Activated CD4-positive, alpha-beta T cell treated with anti-CD3 and anti-CD28 coated beads, Interleukin-2, amount 50 U/mL, for 48 hours (primary cell): ENCODE results near the gene POPDC3.
"Not testable (repeated sequence)": the region's sequence is repeated elsewhere in the genome, so short reads cannot be mapped to it uniquely, and the experiment has no call there.

Experiments
- DNase-seq, 2 experiments: peaks; one replicate each; pipeline ENCODE4 v3.0.0-alpha.2; 2020

The POPDC3 gene

GRCh38 chr6:105194106-105194505, 14.3 kb upstream of the POPDC3 start:
- no peak for DNase-seq

- DNase-seq = no peak
These were observed 13.8 kb upstream of the POPDC3 start for GRCh38 chr6:105193647-105194046.

- no peak for DNase-seq
These were observed 13.1 kb upstream of the POPDC3 start for GRCh38 chr6:105192707-105193465.

DNA sequence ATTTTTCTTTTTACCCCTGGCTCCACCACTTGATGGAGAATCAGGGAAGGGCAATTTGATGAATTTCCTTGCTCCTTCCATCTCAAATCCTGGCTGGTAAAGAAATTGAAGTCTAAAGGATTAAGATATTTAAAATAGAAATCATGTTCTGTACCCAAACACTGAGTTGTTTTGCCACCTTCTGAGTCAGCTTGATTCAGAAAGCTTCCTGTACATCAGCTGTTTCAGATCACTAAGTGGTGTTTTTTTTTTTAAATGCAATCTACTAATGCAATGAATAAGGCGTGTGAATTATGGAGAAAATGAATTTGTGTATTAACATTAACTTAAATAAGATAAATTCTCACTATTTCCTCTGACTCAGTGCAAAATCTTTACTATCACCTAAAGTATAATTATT, 11.5 kb upstream of the POPDC3 start:
- no peak for DNase-seq

DNA sequence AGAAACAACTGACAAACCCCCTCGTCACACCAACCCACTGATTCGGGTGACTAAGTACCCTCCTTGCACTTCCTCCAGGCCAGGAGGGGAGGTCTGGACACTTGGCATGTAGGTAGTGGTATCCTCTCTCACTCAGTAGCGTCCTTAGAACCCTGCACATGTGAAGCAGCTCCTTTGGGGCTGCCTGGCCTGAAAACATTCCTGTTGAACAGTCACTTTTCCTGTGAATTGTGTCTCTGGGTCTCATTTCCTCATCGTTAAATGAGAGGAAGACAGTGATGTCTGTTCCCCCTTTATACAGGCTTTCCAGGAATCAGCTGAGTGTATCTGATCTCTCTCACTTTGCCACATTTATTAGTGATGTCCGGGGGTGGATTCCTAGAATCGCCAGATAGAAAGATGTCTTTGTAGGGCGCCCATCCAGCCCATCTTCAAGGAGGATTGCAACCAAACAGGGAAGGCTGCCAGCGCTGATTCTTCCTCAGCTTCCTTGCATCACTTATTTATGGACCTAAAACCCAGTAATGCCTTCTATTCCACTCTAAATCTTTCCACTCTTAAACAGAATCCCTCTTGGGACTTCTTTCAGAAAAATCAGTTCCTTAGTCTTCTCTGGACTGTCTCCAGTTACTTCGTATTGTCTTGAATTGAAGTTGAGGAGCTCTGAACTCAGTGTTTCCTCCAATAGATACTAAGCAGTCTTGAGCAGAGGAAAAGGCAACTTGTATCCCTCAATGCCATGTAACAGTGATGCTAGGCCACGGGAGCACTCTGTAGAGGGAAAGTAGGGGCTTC, 9.4 kb upstream of the POPDC3 start:
- DNase-seq = no peak

- DNase-seq = no peak
These were observed 8.4 kb upstream of the POPDC3 start for GRCh38 chr6:105188251-105188650.

- no peak for DNase-seq
These were observed 6.8 kb upstream of the POPDC3 start for GRCh38 chr6:105186576-105186975.

GRCh38 chr6:105184921-105185320, 5.1 kb upstream of the POPDC3 start:
- no peak for DNase-seq

- no peak for DNase-seq
These were observed 2.2 kb upstream of the POPDC3 start for GRCh38 chr6:105181981-105182515.

DNA sequence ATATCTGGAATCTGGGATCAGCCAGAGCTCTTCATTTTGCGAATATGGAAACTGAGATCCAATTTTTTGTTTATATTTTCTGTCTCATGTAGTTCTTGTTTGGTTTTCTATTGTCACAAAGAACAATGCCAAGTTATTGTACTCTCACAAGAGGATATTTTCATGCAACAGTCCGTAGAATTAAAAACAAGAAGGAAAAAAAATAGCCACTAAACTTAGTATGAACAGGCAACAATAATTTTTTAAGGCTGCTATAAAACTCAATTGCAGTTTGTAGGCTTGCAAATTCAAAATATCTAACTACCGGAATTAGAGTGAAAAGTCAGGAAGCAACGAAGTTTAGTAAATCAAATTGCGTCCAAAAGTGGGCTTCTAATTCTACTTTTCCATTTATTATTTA, 1.2 kb downstream of the POPDC3 start:
- no peak for DNase-seq

DNA sequence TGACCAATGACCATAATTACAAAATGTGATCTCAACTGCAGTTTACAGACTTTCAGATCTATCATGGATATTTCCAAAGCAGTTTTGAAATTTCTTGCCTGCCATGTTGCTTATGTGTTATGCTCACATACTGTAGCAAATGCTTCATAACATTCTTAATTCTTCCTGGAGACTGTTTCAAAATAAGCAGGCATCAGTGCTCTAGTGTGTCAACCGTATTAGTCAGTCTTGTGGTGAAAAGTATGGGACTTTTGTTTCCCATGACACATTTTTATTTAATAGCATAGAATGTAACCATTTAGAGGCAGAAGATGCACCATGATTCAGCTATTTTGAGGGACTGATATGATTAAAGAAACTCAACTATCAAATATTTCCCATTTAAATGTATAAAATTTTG, 1.7 kb downstream of the POPDC3 start:
- no peak for DNase-seq

DNA sequence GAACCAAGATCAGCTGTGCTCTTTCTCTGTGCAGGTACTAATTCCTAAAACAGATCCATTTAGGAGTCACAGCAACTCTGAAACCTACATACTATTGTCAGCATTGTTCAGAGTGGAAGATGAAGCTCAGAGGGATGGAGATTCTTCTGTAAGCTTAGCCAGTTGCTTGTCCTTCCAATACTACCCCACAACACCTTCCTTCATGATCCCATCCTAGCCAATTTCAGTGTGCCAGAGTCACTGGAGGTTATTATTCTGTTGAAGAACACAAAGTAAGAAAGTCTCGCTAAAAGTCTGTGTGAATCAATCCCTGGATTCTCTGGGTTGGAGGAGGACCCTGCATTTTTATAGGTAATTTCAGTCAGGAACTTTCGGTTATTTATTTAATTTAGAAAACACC, 2.3 kb downstream of the POPDC3 start:
- no peak for DNase-seq

DNA sequence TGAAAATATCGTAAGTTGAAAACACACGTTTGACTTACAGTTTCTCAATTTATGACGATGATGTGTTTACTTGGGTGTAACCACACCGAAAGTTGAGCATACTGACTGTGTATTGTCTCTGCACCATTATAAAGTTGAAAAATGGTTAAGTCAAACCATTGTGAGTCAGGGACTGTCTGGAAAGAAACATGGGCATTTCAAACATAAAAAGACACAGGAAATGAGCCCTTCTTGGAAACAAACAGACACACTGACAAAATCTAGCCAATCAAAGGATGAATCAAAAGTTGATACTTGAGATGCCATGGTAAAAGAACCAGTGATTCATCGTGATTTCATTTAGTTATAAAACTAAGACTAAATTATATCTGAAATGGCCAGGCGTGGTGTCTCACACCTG, 5.3 kb downstream of the POPDC3 start:
- DNase-seq = no peak

DNA sequence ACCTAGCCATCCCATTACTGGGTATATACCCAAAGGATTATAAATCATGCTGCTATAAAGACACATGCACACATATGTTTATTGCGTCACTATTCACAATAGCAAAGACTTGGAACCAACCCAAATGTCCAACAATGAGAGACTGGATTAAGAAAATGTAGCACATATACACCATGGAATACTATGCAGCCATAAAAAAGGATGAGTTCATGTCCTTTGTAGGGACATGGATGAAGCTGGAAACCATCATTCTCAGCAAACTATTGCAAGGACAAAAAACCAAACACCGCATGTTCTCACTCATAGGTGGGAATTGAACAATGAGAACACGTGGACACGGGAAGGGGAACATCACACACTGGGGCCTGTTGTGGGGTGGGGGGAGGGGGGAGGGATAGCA, 7.3 kb downstream of the POPDC3 start:
- DNase-seq = not testable (repeated sequence)

DNA sequence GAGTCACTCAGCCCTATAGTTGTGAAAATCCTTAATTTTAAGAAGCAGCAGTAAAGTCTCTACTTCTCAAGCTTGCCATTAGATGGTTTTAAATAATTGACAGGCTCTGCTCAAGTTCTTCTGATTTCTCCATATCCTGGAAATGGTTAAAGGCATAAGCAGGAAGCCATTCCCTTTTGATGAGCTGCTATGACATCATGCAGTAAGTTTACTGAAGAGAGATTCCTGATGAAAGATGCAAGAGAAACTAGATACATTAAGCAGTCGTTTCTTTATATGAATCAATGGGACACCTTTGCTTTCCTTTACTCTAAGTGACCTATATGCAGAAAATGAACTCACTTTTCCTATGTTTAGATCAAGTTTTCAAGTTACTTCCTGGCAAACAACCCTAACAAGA, 9.8 kb downstream of the POPDC3 start:
- DNase-seq = no peak

GRCh38 chr6:105167914-105168313, 11.9 kb downstream of the POPDC3 start:
- DNase-seq = no peak

- no peak for DNase-seq
These were observed 15.4 kb downstream of the POPDC3 start for GRCh38 chr6:105164418-105164817.

- no peak for DNase-seq
These were observed 16.6 kb downstream of the POPDC3 start for GRCh38 chr6:105163183-105163582.

DNA sequence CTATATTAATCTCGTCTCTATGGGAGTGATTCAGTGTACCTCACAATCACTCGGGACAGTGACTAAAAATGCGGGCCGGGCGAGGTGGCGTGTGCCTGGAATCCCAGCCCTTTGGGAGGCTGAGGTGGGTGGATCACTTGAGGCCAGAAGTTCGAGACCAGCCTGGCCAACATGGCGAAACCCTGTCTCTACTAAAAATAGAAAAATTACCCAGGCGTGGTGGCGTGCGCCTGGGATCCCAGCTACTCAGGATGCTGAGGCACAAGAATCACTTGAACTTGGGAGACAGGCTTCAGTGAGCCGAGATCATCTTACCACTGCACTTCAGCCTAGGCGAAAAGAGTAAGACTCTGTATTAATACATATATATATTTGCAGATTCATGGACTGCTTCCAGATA, 17.4 kb downstream of the POPDC3 start:
- no peak for DNase-seq

DNA sequence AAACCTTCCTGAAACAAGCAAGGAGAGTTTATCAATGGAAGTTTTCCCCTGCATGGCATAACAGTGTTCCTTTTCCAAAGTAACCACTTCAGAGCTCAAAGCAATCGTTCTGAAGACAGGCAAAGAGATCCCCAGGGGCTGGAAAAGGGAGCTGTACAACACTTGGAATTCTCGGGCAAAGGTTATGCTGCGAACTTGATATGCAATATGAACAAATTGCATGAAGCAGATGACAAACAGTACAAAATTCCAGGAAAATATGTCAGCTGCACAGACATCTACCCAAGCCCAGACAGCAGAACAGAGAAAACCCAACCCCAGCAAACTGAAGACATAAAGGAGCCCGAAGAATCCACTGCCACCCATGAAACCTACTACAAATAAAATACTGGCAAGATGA, 18.4 kb downstream of the POPDC3 start:
- no peak for DNase-seq

DNA sequence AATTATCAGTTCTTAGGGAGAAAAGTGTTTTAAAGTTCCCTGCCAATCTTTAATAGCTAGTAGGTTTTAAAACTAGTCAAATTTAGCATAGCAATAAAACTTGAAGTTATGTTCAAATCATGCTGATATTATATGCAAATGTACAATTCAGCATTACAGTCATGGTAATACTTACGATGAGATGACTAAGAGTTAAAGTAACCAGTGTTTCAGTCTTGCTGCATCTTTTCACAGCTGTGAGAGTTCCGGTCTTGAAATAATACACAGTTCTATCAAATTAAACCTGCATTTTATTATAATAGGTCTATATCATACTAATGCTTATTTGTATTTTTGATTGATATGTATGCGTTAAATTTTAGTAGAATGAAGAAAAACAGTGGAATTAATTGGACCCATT, 26.1 kb downstream of the POPDC3 start:
- no peak for DNase-seq

DNA sequence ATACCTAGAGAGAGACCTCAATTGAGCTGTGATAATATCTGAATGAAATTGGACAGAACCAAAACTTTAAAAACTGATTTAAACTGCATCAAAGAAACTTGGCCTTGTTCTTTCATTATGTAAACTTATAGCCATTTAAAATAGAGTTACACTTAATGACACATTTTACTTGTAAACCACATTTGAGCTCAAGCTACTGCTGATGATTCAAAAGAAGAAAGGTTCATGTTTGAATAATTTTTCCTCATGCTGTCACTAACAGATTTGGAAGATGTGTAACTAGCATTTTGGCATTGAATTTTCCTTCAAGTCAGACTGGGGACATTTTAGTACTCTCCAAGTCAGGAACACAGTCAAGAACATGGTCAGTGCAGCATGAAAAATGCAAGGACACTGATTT, 26.9 kb downstream of the POPDC3 start:
- DNase-seq = no peak

GRCh38 chr6:105151644-105152043, 28.2 kb downstream of the POPDC3 start:
- no peak for DNase-seq

DNA sequence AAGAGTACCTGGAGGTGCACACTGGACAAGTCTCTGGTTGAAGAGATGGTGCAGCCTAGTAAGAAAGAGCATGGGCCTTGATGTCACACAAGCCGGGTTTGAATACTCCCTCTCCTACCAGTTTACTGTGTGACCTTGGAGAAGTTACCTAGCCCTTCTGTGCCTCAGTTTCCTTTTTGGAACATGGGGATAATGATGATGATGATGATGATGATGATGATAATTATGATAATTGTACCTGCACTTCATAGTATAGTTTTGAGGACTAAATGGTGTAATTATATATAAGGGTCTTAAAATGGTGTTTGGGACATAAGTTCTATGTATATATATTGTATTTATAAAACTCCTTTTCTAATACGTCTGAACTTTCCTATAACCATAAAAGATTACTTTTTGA, 41.7 kb downstream of the POPDC3 start:
- DNase-seq = no peak
